ENCODE results near the gene HTR7.

DNA sequence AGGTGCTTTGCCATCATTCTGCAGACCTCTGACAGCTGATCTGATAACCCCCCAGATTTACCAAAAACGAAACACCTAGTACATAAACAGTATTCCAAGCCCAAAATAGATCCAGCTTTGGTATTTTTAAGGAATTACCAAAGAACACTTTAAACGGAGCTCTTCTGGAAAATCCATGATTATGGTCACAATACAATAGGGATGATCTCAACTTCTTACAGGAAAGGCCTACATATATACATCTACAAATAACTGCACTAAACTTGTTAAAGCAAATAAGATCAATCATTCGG, 69.7 kb downstream of the HTR7 start:
- TF ChIP-seq, protein P1, sequence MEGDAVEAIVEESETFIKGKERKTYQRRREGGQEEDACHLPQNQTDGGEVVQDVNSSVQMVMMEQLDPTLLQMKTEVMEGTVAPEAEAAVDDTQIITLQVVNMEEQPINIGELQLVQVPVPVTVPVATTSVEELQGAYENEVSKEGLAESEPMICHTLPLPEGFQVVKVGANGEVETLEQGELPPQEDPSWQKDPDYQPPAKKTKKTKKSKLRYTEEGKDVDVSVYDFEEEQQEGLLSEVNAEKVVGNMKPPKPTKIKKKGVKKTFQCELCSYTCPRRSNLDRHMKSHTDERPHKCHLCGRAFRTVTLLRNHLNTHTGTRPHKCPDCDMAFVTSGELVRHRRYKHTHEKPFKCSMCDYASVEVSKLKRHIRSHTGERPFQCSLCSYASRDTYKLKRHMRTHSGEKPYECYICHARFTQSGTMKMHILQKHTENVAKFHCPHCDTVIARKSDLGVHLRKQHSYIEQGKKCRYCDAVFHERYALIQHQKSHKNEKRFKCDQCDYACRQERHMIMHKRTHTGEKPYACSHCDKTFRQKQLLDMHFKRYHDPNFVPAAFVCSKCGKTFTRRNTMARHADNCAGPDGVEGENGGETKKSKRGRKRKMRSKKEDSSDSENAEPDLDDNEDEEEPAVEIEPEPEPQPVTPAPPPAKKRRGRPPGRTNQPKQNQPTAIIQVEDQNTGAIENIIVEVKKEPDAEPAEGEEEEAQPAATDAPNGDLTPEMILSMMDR (IDR thresholded peaks at IDR 0.05 in 2 of 3, conservative IDR thresholded peaks at IDR 0.05 in 1 of 3; ENCODE audit: insufficient read depth in 2 of 3, low read depth in 1 of 3, low read length in 3 of 3), result no peak
- TF ChIP-seq RBM14 (IDR thresholded peaks at IDR 0.05; ENCODE audit: borderline replicate concordance, insufficient read depth, low read depth, low read length) (no peak), FOXP4 (CRISPR knock-in tag; IDR thresholded peaks at IDR 0.05; ENCODE audit: borderline replicate concordance) (no peak), ZNF263 (CRISPR knock-in tag; IDR thresholded peaks at IDR 0.05; ENCODE audit: borderline replicate concordance) (no peak), REST (IDR thresholded peaks at IDR 0.05; ENCODE audit: borderline replicate concordance) (no peak), REST (CRISPR knock-in tag; IDR thresholded peaks at IDR 0.05; ENCODE audit: low read depth) (no peak), ZNF76 (CRISPR knock-in tag; IDR thresholded peaks at IDR 0.05; ENCODE audit: borderline replicate concordance) (no peak), KDM1A (IDR thresholded peaks at IDR 0.05) (no peak)
- TF ChIP-seq, protein P2, sequence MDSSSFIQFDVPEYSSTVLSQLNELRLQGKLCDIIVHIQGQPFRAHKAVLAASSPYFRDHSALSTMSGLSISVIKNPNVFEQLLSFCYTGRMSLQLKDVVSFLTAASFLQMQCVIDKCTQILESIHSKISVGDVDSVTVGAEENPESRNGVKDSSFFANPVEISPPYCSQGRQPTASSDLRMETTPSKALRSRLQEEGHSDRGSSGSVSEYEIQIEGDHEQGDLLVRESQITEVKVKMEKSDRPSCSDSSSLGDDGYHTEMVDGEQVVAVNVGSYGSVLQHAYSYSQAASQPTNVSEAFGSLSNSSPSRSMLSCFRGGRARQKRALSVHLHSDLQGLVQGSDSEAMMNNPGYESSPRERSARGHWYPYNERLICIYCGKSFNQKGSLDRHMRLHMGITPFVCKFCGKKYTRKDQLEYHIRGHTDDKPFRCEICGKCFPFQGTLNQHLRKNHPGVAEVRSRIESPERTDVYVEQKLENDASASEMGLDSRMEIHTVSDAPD (CRISPR knock-in tag; IDR thresholded peaks at IDR 0.05), result no peak

All from K562 (cell line).